ENCODE measurements around the gene NOL4L. TPM values are rescaled to one million over a fixed set of nuclear protein-coding genes. Genes with fewer than 3 reads are reported as not detected.

Gene NOL4L
- total RNA-seq, 2 experiments from 2014 or later, result 39.1 to 41.1 TPM

GRCh38 chr20:32447136-32448027 lies 137.8 kb downstream of the NOL4L start:
- no peak overlapping the region for H3K27ac Mint-ChIP-seq
- H3K36me3 Mint-ChIP-seq, result peaks cover 8% of the 10 kb centered on the region
- POLR2A ChIA-PET, result no interaction called here
- H3K27me3 Mint-ChIP-seq, result no peaks in the 10 kb centered on the region
- H3K9me3 Mint-ChIP-seq, result no peaks in the 10 kb centered on the region
- no peak overlapping the region for H3K4me3 Mint-ChIP-seq
- DNase-seq, result no peak
- ATAC-seq (ENCODE audit: low read depth), result peak; percentile 8
- H3K4me1 Mint-ChIP-seq, result peaks cover 10% of the 10 kb centered on the region

GRCh38 chr20:32446301-32447100 lies 138.6 kb downstream of the NOL4L start:
- DNase-seq, result no peak
- Mint-ChIP-seq H3K4me3 (no peak overlapping the region), H3K36me3 (peaks cover 8% of the 10 kb centered on the region), H3K27me3 (no peaks in the 10 kb centered on the region), H3K9me3 (no peaks in the 10 kb centered on the region), H3K27ac (peak overlapping the region; percentile 18), H3K4me1 (peaks cover 10% of the 10 kb centered on the region)
- ATAC-seq (ENCODE audit: low read depth), result no peak
- POLR2A ChIA-PET, result no interaction called here

DNA sequence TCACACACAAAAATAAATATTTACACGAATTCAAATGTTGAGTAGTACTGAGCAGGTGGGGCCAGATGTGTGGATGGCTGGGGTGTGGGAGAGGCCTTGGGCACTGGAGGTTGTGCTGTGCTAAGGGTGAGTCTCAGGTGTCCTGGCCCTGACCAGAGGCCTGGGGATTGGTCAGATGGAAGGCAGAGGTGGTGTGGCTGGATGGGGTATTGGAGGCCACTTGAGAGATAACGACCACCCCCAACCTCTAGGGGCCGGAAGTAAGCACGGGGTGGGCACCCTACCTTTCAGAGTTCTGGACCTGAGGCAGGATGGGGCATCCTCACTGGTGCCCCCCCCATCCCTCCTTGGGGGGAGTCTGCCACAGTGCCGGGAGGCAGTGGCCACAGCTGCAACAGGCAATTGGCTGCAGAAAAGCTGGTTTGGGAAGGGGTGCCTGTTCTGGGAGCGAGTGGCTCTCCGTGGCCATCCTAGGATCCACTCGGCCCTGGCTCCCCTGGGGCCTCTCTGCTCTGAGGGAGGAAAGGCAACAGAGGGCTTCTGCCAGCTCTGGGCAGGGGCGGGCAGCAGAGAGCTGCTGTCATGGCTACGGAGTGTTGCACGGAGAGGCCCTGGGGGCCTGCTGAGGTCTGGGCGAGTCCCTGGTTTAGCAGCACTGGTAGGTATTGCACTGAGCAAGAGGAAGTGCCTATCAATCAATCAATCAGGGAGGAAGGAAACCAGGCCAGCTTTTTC lies 139.4 kb downstream of the NOL4L start:
- H3K27ac Mint-ChIP-seq, result peak overlapping the region; percentile 81
- H3K4me3 Mint-ChIP-seq, result no peak overlapping the region
- no peaks in the 10 kb centered on the region for H3K9me3 Mint-ChIP-seq
- H3K36me3 Mint-ChIP-seq, result peaks cover 8% of the 10 kb centered on the region
- POLR2A ChIA-PET, result no interaction called here
- H3K27me3 Mint-ChIP-seq, result no peaks in the 10 kb centered on the region
- ATAC-seq (ENCODE audit: low read depth), result peak; percentile 44
- peaks cover 10% of the 10 kb centered on the region for H3K4me1 Mint-ChIP-seq
- DNase-seq, result no peak

- Mint-ChIP-seq H3K4me1 (peaks cover 14% of the 10 kb centered on the region), H3K27me3 (no peaks in the 10 kb centered on the region), H3K4me3 (no peak overlapping the region), H3K36me3 (peaks cover 8% of the 10 kb centered on the region), H3K9me3 (no peaks in the 10 kb centered on the region), H3K27ac (no peak overlapping the region)
- POLR2A ChIA-PET, result interaction anchor here (1.3 kb wide), 1 partner anchor 33 kb away, joined by 4 read pairs; no protein-coding TSS in a partner anchor
- DNase-seq (no peak), ATAC-seq (ENCODE audit: low read depth) (no peak)
These were observed 140.5 kb downstream of the NOL4L start for GRCh38 chr20:32444474-32445220.

DNA sequence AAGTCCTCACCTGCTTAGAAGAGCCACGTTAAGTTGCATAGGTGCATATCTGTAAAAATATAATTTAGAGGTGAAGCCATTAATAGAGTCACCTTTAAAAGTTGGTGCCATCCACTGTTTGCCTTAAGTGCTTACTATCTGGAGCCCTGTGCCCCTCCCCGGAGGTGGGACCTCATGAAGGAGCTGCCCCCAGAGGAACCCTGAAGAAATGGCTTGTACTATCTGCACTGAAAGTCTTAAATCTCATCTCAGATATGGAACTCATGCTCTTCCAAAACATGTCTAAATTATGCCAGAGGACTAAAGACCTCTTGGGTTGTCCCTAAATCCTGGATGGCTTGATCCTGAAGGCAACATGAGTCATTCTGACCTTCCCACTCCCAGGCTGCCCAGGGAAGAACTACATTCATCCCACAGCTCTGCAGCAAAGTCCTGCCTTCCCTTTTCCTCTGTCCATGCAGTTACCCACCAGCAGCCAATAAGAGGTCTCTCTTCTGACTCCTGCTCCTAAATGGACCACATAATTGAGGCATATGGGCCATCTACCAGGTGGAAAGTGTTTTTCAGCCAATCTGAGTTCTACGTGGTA lies 141.7 kb downstream of the NOL4L start:
- Mint-ChIP-seq H3K36me3 (peaks cover 8% of the 10 kb centered on the region), H3K27ac (no peak overlapping the region), H3K27me3 (no peaks in the 10 kb centered on the region), H3K4me3 (no peak overlapping the region), H3K9me3 (no peaks in the 10 kb centered on the region), H3K4me1 (peaks cover 22% of the 10 kb centered on the region)
- DNase-seq (no peak), ATAC-seq (ENCODE audit: low read depth) (no peak)
- POLR2A ChIA-PET, result interaction anchor here (1.3 kb wide), 1 partner anchor 32 kb away, joined by 4 read pairs; no protein-coding TSS in a partner anchor

- H3K4me3 Mint-ChIP-seq, result no peak overlapping the region
- POLR2A ChIA-PET, result no interaction called here
- H3K9me3 Mint-ChIP-seq, result no peaks in the 10 kb centered on the region
- no peak overlapping the region for H3K27ac Mint-ChIP-seq
- H3K27me3 Mint-ChIP-seq, result no peaks in the 10 kb centered on the region
- peaks cover 8% of the 10 kb centered on the region for H3K36me3 Mint-ChIP-seq
- ATAC-seq (ENCODE audit: low read depth) (no peak), DNase-seq (no peak)
- peaks cover 25% of the 10 kb centered on the region for H3K4me1 Mint-ChIP-seq
These were observed 142.3 kb downstream of the NOL4L start for GRCh38 chr20:32442630-32443373.

DNA sequence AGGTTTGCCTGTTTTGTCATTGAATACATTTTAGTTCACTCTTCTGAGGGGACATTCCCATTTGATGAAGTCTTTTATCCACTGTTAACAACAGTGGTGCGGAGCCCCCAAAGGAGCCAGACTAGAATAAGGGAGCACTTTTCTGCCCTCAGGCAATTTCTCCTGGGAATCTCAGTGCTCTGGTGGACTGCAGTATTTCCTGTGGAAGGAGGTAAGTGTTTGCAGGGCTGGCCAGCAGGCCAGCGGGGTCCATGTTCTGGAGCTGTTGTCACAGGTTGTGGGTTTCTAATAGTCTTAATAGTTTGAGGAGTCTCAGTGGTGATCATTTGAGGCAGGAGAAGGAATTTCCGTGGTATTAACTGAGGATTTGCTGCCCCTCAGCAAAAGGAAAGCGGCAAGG lies 143.5 kb downstream of the NOL4L start:
- Mint-ChIP-seq H3K36me3 (peaks cover 10% of the 10 kb centered on the region), H3K9me3 (no peaks in the 10 kb centered on the region), H3K27me3 (no peaks in the 10 kb centered on the region), H3K4me1 (peaks cover 25% of the 10 kb centered on the region), H3K27ac (no peak overlapping the region), H3K4me3 (no peak overlapping the region)
- POLR2A ChIA-PET, result no interaction called here
- ATAC-seq (ENCODE audit: low read depth) (no peak), DNase-seq (no peak)

DNA sequence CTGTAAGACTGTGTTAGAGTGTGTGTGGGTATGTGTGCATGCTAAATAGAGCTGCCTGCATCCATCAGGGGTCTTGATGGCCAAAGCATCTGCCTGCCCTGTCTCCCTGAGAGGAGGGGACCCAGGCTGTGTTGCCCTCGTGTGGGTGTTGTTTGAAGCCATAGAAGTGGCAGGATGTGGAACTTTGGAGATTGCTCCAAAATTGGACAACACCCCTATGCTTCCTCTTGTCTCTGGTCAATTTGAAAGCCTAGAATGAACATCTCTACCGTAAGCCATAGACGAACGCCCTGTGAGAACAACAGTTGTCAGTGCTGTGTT lies 144.4 kb downstream of the NOL4L start:
- Mint-ChIP-seq H3K9me3 (no peaks in the 10 kb centered on the region), H3K4me3 (no peak overlapping the region), H3K4me1 (peaks cover 25% of the 10 kb centered on the region), H3K36me3 (peaks cover 10% of the 10 kb centered on the region), H3K27ac (no peak overlapping the region), H3K27me3 (no peaks in the 10 kb centered on the region)
- POLR2A ChIA-PET, result no interaction called here
- DNase-seq (no peak), ATAC-seq (ENCODE audit: low read depth) (no peak)

- Mint-ChIP-seq H3K9me3 (no peaks in the 10 kb centered on the region), H3K27me3 (no peaks in the 10 kb centered on the region)
These were observed 144.9 kb downstream of the NOL4L start for GRCh38 chr20:32440069-32440757.

DNA sequence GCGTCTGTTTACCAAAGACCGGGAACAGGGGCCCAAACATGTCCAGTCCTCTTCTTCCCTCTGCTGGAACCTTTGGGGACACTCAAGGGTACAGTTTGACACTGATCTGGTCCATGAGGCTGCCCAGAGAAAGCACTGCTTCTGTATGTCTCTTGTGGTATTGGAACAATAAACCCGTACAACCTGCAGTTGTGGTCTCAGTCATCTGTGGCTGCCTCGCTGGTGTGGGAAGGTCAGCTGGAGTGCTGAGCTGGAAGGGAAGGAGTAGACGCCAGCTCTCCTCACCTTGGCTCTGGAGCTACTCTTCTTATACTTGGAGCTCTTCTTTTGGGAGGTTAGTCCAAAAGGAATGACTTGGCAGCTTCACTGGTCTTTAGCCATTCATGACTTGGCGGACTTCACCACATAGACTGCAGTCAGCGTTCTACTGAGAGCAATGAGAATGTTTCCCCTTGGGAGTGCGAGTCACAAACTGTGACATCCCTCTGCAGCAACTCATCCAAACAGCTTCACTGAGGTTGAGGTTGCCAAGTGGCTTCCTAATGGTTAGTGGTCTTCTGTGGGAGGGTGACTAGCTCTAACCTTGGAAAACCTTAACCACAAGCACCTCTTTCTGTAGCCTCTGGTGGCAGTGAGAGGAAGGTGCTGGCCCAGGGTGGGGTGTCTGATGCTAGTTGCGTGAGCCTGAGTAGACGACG lies 145.9 kb downstream of the NOL4L start:
- POLR2A ChIA-PET, result no interaction called here
- no peak overlapping the region for H3K27ac Mint-ChIP-seq
- H3K4me1 Mint-ChIP-seq, result peaks cover 21% of the 10 kb centered on the region

More at GRCh38 chr20:32440069-32440757, 144.9 kb downstream of the NOL4L start:
- Mint-ChIP-seq H3K27ac (no peak overlapping the region), H3K4me3 (no peak overlapping the region), H3K36me3 (peaks cover 10% of the 10 kb centered on the region), H3K4me1 (peaks cover 23% of the 10 kb centered on the region)
- POLR2A ChIA-PET, result no interaction called here
- no peak for ATAC-seq (ENCODE audit: low read depth)
- no peak for DNase-seq

GRCh38 chr20:32438331-32438858 lies 146.7 kb downstream of the NOL4L start:
- peaks cover 14% of the 10 kb centered on the region for H3K36me3 Mint-ChIP-seq
- peaks cover 15% of the 10 kb centered on the region for H3K4me1 Mint-ChIP-seq
- no peaks in the 10 kb centered on the region for H3K9me3 Mint-ChIP-seq
- ATAC-seq (ENCODE audit: low read depth) (no peak), DNase-seq (no peak)
- POLR2A ChIA-PET, result no interaction called here
- no peak overlapping the region for H3K4me3 Mint-ChIP-seq
- no peak overlapping the region for H3K27ac Mint-ChIP-seq
- H3K27me3 Mint-ChIP-seq, result no peaks in the 10 kb centered on the region

More for the DNA sequence above, 145.9 kb downstream of the NOL4L start:
- ATAC-seq (ENCODE audit: low read depth), result peak; percentile 26
- no peaks in the 10 kb centered on the region for H3K27me3 Mint-ChIP-seq
- H3K4me3 Mint-ChIP-seq, result no peak overlapping the region
- no peaks in the 10 kb centered on the region for H3K9me3 Mint-ChIP-seq
- no peak for DNase-seq
- H3K36me3 Mint-ChIP-seq, result peaks cover 14% of the 10 kb centered on the region

Measured in activated naive CD8-positive, alpha-beta T cell treated with anti-CD3 and anti-CD28 coated beads, Interleukin-2, amount 10 ng/mL, durations not matched to agents 7 days and 5 days (primary cell).